Measurements from ENCODE around the gene THSD4. TPM values are rescaled to one million over a fixed set of nuclear protein-coding genes. Genes with fewer than 3 reads are reported as not detected.

THSD4 gene
- total RNA-seq, 1 experiment from 2014 or later: 29.3 TPM

DNA sequence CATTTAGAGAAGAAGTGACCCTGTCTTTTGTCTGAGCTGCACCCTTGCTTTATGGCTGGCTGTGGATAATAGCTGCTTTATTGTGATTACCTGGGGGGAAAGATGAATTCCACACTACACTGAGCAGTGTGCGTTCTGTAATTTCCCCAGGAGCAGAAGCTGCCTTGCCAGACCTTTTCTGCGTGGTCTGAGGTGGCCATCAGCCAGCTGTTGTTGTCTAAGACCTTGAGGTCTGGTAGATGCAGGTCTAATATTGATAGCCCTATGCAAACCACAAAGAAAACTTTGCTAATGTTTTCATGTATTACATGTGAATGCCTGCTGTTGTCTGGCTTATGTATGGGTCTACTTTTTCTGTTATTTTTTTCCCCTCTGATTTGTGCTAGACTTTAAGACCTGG lies 144.6 kb downstream of the THSD4 start:
- Histone ChIP-seq H3K36me3 (ENCODE audit: low read depth) (0 out of 2 replicates have a peak, but pooled peaks cover 4% of the 10 kb centered on the region), H3F3A (ENCODE audit: insufficient read depth, low read depth) (no peaks in the 10 kb centered on the region), H3K79me2 (ENCODE audit: low read depth) (0 out of 2 replicates have a peak, but pooled peaks cover 3% of the 10 kb centered on the region), H3K9me2 (ENCODE audit: insufficient read depth) (no peaks in the 10 kb centered on the region), H3K4me2 (no peak overlapping the region), H4K20me1 (ENCODE audit: insufficient read depth) (no peaks in the 10 kb centered on the region), H2AFZ (no peak overlapping the region), H3K4me1 (replicated peaks; ENCODE audit: insufficient read depth) (no peaks in the 10 kb centered on the region), H3K9me3 (ENCODE audit: insufficient read depth, low read depth) (no peaks in the 10 kb centered on the region), H3K27me3 (ENCODE audit: insufficient read depth, low read depth) (no peaks in the 10 kb centered on the region), H3K4me3 (no peak overlapping the region), H3K27ac (no peak overlapping the region)
- ChIA-PET POLR2A (ENCODE audit: unreplicated experiment) (interaction anchor here (0.7 kb wide), 1 partner anchor 314 kb away, joined by 4 read pairs; no protein-coding TSS in a partner anchor), CTCF (no interaction called here)
- intact Hi-C loops (cut with micrococcal nuclease; ENCODE audit: unreplicated experiment): no loop called here
- no TSS peak for BruUV-seq (replicated peaks)
- no peak for DNase-seq
- TF ChIP-seq EZH2 (IDR thresholded peaks at IDR 0.05; ENCODE audit: low read depth): no peak
- TF ChIP-seq, protein P1, sequence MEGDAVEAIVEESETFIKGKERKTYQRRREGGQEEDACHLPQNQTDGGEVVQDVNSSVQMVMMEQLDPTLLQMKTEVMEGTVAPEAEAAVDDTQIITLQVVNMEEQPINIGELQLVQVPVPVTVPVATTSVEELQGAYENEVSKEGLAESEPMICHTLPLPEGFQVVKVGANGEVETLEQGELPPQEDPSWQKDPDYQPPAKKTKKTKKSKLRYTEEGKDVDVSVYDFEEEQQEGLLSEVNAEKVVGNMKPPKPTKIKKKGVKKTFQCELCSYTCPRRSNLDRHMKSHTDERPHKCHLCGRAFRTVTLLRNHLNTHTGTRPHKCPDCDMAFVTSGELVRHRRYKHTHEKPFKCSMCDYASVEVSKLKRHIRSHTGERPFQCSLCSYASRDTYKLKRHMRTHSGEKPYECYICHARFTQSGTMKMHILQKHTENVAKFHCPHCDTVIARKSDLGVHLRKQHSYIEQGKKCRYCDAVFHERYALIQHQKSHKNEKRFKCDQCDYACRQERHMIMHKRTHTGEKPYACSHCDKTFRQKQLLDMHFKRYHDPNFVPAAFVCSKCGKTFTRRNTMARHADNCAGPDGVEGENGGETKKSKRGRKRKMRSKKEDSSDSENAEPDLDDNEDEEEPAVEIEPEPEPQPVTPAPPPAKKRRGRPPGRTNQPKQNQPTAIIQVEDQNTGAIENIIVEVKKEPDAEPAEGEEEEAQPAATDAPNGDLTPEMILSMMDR (conservative IDR thresholded peaks at IDR 0.05): no peak

DNA sequence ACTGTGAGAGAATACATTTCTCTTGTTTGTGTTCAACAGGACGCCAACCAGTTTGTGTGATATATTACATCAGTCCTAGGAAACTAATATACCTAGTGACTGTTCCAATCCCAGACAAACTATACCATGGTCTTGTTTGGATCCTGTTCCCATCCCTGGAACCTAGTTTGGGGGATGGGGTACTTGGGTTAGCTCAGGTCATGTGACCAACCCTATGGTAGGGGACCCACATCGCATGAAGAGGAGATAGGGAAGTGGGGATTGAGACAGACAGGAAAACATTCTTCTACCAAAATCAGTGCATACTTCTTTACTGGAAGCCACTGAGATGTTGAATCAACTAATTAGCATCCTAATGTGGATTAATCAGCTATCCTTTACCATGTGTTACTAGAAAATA lies 146.1 kb downstream of the THSD4 start:
- Histone ChIP-seq H3K79me2 (ENCODE audit: low read depth) (no peaks in the 10 kb centered on the region), H3K9me3 (ENCODE audit: insufficient read depth, low read depth) (no peaks in the 10 kb centered on the region), H3K4me3 (no peak overlapping the region), H4K20me1 (ENCODE audit: insufficient read depth) (no peaks in the 10 kb centered on the region), H3K4me1 (replicated peaks; ENCODE audit: insufficient read depth) (peaks cover 5% of the 10 kb centered on the region; the same call in 1 of the 2 replicates), H3F3A (ENCODE audit: insufficient read depth, low read depth) (no peaks in the 10 kb centered on the region), H3K27ac (no peak overlapping the region), H2AFZ (no peak overlapping the region), H3K36me3 (ENCODE audit: low read depth) (0 out of 2 replicates have a peak, but pooled peaks cover 4% of the 10 kb centered on the region), H3K9me2 (ENCODE audit: insufficient read depth) (no peaks in the 10 kb centered on the region), H3K27me3 (ENCODE audit: insufficient read depth, low read depth) (no peaks in the 10 kb centered on the region), H3K4me2 (no peak overlapping the region)
- intact Hi-C loops (cut with micrococcal nuclease; ENCODE audit: unreplicated experiment): no loop called here
- POLR2A ChIA-PET (ENCODE audit: unreplicated experiment): no interaction called here
- CTCF ChIA-PET: no interaction called here
- no peak for TF ChIP-seq EZH2 (IDR thresholded peaks at IDR 0.05; ENCODE audit: low read depth)
- TF ChIP-seq, protein P1 (conservative IDR thresholded peaks at IDR 0.05): no peak
- BruUV-seq (replicated peaks): no TSS peak
- no peak for DNase-seq

- H3K9me2 ChIP-seq (ENCODE audit: insufficient read depth): no peaks in the 10 kb centered on the region
- H2AFZ ChIP-seq: no peak overlapping the region
- H3F3A ChIP-seq (ENCODE audit: insufficient read depth, low read depth): no peaks in the 10 kb centered on the region
- POLR2A ChIA-PET (ENCODE audit: unreplicated experiment): no interaction called here
- H3K4me2 ChIP-seq: no peak overlapping the region
- no peaks in the 10 kb centered on the region for H3K36me3 ChIP-seq (ENCODE audit: low read depth)
- H3K4me3 ChIP-seq: no peak overlapping the region
- no TSS peak for BruUV-seq (replicated peaks)
- CTCF ChIA-PET: no interaction called here
- H3K79me2 ChIP-seq (ENCODE audit: low read depth): no peaks in the 10 kb centered on the region
- no peak for DNase-seq
- H3K4me1 ChIP-seq (replicated peaks; ENCODE audit: insufficient read depth): peaks cover 8% of the 10 kb centered on the region; the same call in 1 of the 2 replicates
- intact Hi-C loops (cut with micrococcal nuclease; ENCODE audit: unreplicated experiment): no loop called here
- H3K27ac ChIP-seq: no peak overlapping the region
- no peaks in the 10 kb centered on the region for H3K27me3 ChIP-seq (ENCODE audit: insufficient read depth, low read depth)
- TF ChIP-seq, protein P1 (conservative IDR thresholded peaks at IDR 0.05): no peak
- TF ChIP-seq EZH2 (IDR thresholded peaks at IDR 0.05; ENCODE audit: low read depth): no peak
- H3K9me3 ChIP-seq (ENCODE audit: insufficient read depth, low read depth): no peaks in the 10 kb centered on the region
- no peaks in the 10 kb centered on the region for H4K20me1 ChIP-seq (ENCODE audit: insufficient read depth)
Observed at GRCh38 chr15:71261909-71262308, 146.6 kb downstream of the THSD4 start.
